ENCODE measurements around the gene TMEM89.
A peak's percentile ranks its signal among the peaks of the same experiment; 100 is the strongest.

Gene TMEM89

DNA sequence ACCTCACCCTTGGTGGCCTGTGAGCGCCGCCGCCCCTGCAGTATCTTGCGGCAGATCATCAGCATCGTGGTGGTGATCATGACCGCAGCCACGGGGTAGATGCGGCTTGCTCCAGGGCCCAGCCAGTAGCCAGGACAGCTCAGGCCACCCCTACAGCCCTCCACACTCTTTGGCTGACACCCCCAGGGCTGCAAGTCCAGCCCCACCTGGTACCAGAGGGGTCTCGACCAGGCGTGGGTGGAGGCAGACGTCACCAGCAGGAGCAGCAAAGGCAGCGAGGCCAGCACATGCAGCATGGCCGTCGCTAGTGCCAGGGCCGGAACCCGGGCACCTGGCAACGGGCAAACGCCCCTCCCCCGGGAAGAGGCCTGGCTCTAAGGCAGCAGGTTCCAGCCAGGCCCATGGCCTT is at the start of gene TMEM89:
TSS of gene TMEM89 (minus strand) at position 309 of the 409 bp plus-strand sequence. CDS start at position 296, 13 bp downstream.
- DNase-seq: no peak

- no peak for DNase-seq
These were observed 43.4 kb upstream of the TMEM89 start for GRCh38 chr3:48664929-48665328.

- no peak for DNase-seq
These were observed 42.7 kb upstream of the TMEM89 start for GRCh38 chr3:48664313-48664644.

GRCh38 chr3:48663489-48664312 is 42.1 kb upstream of the TMEM89 start:
- DNase-seq: peak; percentile 88

- peak; percentile 59 for DNase-seq
These were observed 41.4 kb upstream of the TMEM89 start, which contains the start of gene CELSR3 for GRCh38 chr3:48662753-48663488. Gene CELSR3 (minus strand): TSS chr3:48662886. CDS start chr3:48662634, 252 bp downstream.

DNA sequence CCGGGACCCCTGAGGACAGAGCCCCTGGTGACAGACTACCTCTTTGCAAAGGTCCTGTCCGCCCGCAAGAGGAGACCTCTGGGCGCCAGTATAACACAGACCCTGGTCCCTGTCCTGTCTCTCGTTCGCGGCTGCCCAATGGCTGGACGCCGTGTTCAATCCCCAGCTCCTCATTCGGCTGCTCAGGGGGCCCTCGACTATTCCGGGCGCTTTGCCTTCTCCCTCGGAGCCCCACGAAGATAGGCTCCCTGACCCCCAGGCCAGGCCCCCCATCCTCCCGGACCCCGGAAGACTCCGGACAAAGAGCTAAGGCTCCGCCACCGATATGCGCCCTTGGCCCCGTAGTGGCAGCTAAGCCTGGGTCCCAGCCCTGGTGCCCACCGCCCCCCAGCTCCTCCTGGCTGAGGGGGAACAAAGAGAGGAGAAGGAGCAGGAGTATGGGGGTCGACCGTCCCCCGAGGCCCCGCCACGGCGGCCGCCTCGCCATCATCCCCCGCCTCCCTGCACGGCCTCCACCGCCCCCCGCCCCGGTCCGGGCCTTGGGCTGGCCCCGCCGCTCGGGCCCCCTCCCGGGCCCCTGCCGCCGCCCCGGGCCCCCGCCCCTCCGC is 40.7 kb upstream of the TMEM89 start:
- no peak for DNase-seq

- DNase-seq: peak; percentile 78
These were observed 40.1 kb upstream of the TMEM89 start for GRCh38 chr3:48661501-48662144.

- DNase-seq: no peak
These were observed 39.3 kb upstream of the TMEM89 start for GRCh38 chr3:48660800-48661400.

DNA sequence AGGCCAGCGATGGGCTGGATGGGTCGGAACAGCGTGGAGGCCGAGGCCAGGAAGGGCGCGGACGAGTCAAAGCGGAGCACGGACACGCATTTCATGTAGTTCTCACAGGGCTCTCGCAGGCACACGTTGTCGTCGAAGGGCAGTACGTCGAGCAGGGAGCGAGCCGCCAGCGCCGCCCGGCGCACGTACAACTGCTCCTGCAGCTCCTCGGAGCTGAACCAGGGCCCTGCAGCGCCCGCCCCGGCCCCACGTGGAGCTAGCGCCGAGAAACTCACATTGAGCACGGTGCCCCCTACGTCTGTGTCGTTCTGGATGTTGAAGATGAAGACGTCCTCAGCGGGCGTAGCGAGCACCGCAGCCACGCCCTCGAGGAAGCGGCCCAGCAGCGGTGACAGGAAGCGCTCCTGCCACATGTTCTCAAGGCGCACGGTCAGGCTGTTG is 35.3 kb upstream of the TMEM89 start:
- peak; percentile 15 for DNase-seq

DNA sequence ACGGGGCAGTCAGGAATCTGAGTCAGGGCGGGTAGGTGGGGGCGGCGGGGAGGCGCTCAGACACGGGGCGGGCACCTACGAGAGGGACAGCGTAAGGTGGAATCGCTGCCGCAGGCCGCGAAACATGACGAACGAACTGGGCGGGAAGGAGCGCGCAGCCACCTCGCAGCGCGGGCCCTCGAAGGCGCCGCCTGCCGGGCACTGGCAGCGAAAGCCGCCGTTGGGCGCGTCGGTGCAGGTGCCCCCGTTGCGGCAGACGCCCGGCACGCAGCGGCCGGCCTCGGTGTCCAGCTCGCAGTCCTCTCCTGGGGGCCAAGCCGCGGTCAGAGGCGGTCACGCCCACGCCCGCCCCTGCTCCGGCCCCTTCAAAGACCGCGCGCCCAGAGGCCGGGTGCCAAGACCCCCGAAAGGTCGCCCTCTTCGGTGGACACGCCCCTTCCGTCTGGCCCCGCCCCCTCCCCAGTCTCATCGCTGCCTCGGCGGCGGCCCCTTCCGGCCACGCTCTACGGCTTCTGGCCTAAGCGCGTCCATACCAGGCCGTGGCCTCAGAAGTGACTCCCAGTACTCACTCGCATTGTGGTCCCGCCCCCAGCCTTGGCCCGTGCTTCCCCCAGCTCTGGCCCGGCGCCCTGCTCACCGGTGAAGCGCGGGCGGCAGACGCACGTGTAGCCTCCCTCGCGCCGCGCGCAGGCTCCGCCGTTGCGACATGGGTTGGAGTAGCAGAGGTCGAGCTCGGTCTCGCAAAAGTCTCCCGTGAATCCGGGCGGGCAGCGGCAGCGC is 34.7 kb upstream of the TMEM89 start:
- peak; percentile 85 for DNase-seq

DNA sequence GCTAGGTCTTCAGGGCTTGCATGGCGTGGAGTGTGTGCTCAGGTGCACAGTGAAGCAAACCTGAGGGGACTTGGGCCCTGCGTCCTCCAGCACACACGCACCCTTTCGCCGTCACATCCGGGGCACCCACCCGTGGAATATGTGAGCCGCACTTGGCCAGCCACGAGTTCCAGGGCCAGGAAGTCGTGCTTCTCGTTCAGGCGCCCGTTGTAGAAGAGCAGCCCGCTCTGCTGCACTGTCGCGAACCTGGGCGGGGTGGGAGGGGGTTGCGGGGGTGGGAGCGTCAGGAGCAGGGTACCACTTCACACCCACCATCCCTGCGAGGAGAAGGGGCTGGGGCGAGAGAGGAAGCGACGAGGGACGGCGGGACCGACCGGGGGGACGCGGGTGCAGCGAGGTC is 34.0 kb upstream of the TMEM89 start:
- peak; percentile 59 for DNase-seq

- DNase-seq: no peak
These were observed 33.5 kb upstream of the TMEM89 start for GRCh38 chr3:48655063-48655462.

- DNase-seq: no peak
These were observed 31.6 kb upstream of the TMEM89 start for GRCh38 chr3:48652923-48653715.

GRCh38 chr3:48651771-48652170 is 30.2 kb upstream of the TMEM89 start:
- DNase-seq: no peak

GRCh38 chr3:48650723-48651122 is 29.2 kb upstream of the TMEM89 start:
- DNase-seq: no peak

GRCh38 chr3:48648188-48648850 is 26.8 kb upstream of the TMEM89 start:
- DNase-seq: no peak

- no peak for DNase-seq
These were observed 26.1 kb upstream of the TMEM89 start for GRCh38 chr3:48647714-48648113.

DNA sequence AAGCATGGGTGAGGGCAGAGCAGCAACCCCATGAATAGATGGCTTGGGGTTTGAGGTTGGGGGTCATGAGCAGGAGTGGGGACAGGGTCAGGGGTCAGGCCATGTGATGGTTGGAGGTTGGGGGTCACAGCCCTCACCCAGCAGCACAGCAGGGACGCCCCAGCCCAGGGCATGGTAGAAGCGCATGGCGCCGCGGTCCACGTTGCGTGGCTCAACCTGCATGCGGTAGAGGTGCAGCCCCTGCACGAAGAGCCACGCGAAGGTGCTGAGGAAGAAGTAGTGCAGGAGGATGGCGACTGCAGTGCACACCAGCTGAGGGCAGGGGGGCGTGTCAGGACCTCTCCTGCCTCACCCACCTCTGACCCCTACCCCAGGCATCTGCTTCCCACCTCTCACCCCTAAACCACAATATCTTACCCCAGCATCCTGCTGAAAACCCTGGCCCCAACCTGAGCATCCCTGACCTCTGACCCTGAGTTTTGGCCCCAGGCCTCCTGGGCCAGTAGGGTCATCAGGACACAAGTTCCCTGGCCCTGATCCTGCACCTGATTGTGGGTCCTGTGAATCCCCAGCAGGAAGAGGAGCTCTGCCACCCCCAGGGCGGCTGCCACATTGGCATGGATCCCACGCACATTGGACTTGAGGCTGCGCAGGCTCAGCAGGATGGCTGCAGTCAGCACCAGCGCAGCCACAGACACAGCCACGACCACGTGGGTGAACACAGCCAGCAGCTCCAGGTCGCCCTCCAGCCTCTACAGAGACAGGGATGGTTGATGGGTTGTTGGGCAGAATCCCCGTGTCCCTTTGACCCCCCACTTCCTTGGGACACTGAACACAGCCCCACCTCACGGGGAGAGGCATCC is 23.6 kb upstream of the TMEM89 start:
- no peak for DNase-seq

DNA sequence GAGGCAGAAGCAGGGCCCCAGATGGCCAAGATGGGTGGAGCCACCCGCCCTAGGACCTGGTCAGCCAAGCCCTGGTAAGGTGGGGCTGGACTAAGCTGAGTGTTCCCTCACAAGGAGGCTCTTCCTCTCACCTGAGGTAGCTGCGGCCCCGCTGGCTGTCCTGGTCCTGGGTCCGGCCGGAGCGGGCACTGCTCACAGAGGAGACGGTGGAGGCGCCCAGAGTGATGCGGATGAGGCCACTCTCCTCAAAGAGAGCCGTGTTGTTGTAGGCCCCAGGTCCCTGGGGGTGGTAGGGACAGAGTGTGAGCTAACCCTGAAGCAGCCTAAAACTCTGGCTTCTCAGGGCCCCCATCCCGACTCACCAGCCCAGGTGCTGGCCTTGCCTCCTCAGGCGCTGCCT is 21.0 kb upstream of the TMEM89 start:
- no peak for DNase-seq

Measured in stimulated activated CD4-positive, alpha-beta T cell treated with anti-CD3 and anti-CD28 coated beads, Interleukin-4, amount 100 ng/mL, for 24 hours (primary cell).